Neural crest cell (in vitro differentiated cells): ENCODE results near the gene NUP42. TPM values are rescaled to one million over a fixed set of nuclear protein-coding genes. Genes with fewer than 3 reads are reported as not detected.

Experiments used
- DNase-seq: peaks from one replicate; pipeline ENCODE4 v3.0.0; 2021; ENCODE audit warnings: low read depth, mixed read lengths, low spot score
- H3K27ac Mint-ChIP-seq: one replicate; pipeline ENCODE4 v1.8.0; 2021; ENCODE audit warnings: mild to moderate bottlenecking, mixed read lengths; ENCODE audit not compliant: unreplicated experiment
- H3K27me3 Mint-ChIP-seq: 2 replicates; pipeline ENCODE4 v1.8.0; 2021; ENCODE audit warnings: low read depth, mild to moderate bottlenecking, mixed read lengths
- H3K36me3 Mint-ChIP-seq: 2 replicates; pipeline ENCODE4 v1.8.0; 2021; ENCODE audit warnings: low read depth, mild to moderate bottlenecking, mixed read lengths
- H3K4me1 Mint-ChIP-seq: 2 replicates; pipeline ENCODE4 v1.8.0; 2021; ENCODE audit warnings: mixed read lengths
- H3K4me3 Mint-ChIP-seq: one replicate; pipeline ENCODE4 v1.8.0; 2021; ENCODE audit warnings: mild to moderate bottlenecking, mixed read lengths
- H3K9me3 Mint-ChIP-seq: 2 replicates; pipeline ENCODE4 v1.8.0; 2021; ENCODE audit warnings: mixed read lengths
- CTCF ChIP-seq: fragments of 200-600 bp; sonication (generic); conservative IDR thresholded peaks from 2 replicates; pipeline ENCODE4 v1.5.0; 2021; ENCODE audit warnings: antibody characterized with exemption, mild to moderate bottlenecking
- total RNA-seq: library from RNA; stranded (reverse); gene quantifications from 2 replicates; pipeline ENCODE4 v1.2.1, GENCODE V29; 2021

The NUP42 gene
- total RNA-seq, 1 donor from 2014 or later = 50.3 TPM

DNA sequence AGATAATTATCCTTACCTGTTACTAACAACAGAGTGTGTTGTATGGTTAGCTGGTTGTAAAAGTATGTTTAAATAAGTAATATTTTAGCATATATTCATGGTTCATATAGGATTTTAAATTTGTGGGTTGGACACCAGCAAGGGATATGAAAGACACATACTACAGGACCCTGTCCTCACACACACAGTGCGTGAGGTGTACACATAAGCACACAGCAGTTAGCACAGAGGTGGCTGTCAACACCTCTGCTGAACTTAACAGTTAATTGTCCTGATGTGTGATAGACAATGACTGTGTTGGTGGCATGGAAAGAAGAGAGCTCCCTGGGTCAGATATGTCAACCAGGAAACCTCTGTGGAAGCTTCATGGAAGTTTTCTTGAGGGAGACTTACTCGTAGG is 23.3 kb upstream of the NUP42 start:
- H3K27ac Mint-ChIP-seq = no peak overlapping the region
- TF ChIP-seq CTCF = no peak
- no peaks in the 10 kb centered on the region for H3K27me3 Mint-ChIP-seq
- H3K4me1 Mint-ChIP-seq = no peaks in the 10 kb centered on the region
- H3K36me3 Mint-ChIP-seq = peaks cover 5% of the 10 kb centered on the region
- no peaks in the 10 kb centered on the region for H3K9me3 Mint-ChIP-seq
- no peak for DNase-seq
- H3K4me3 Mint-ChIP-seq = no peak overlapping the region

DNA sequence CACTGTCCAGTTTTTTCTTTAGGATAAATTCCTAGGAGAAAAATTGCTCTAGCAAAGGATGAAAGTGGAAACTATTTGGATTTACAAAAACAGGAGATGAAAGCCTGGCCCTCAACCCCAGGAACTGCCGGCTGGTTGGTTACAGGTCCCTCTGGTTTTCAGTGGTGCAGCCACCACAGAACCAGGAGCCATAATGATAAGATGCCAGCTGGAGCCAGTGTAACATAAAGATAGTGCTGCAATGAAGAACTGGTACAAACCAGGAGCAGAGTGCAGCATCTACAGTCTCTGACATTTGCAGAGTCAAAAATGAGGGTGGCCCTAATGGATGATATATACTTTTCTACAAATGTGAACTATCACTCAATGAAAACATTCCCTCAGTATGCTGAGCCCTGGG is 20.4 kb upstream of the NUP42 start:
- Mint-ChIP-seq H3K4me3 (no peak overlapping the region), H3K9me3 (no peaks in the 10 kb centered on the region), H3K36me3 (peaks cover 5% of the 10 kb centered on the region), H3K27ac (no peak overlapping the region), H3K27me3 (no peaks in the 10 kb centered on the region), H3K4me1 (no peaks in the 10 kb centered on the region)
- no peak for DNase-seq
- TF ChIP-seq CTCF = no peak

- H3K36me3 Mint-ChIP-seq = no peaks in the 10 kb centered on the region
- H3K4me1 Mint-ChIP-seq = no peaks in the 10 kb centered on the region
- DNase-seq = no peak
- no peak overlapping the region for H3K27ac Mint-ChIP-seq
- TF ChIP-seq CTCF = no peak
- no peak overlapping the region for H3K4me3 Mint-ChIP-seq
- H3K9me3 Mint-ChIP-seq = no peaks in the 10 kb centered on the region
- no peaks in the 10 kb centered on the region for H3K27me3 Mint-ChIP-seq
Observed at GRCh38 chr7:23164846-23165245, 17.0 kb upstream of the NUP42 start.

DNA sequence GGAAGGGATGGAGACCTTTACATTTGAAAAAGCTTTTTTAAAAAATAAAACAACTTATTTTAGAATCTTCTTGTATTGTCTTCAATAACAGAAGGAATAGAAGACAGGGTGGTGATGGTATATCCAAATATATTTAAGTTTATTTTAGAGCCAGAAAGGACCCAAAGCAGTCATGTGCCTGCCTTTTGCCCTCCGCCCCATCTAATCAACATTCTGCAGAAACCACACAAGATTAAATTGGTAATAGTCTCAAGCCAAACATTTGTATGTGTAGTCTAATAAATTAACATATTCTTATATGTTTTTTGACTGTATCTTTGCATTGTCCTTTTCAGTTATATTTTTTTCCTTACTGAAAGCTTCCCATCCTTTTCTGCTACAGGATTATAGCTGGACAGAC is 16.5 kb upstream of the NUP42 start:
- H3K9me3 Mint-ChIP-seq = no peaks in the 10 kb centered on the region
- no peak for TF ChIP-seq CTCF
- no peak for DNase-seq
- no peak overlapping the region for H3K27ac Mint-ChIP-seq
- no peaks in the 10 kb centered on the region for H3K4me1 Mint-ChIP-seq
- no peak overlapping the region for H3K4me3 Mint-ChIP-seq
- H3K27me3 Mint-ChIP-seq = no peaks in the 10 kb centered on the region
- no peaks in the 10 kb centered on the region for H3K36me3 Mint-ChIP-seq

DNA sequence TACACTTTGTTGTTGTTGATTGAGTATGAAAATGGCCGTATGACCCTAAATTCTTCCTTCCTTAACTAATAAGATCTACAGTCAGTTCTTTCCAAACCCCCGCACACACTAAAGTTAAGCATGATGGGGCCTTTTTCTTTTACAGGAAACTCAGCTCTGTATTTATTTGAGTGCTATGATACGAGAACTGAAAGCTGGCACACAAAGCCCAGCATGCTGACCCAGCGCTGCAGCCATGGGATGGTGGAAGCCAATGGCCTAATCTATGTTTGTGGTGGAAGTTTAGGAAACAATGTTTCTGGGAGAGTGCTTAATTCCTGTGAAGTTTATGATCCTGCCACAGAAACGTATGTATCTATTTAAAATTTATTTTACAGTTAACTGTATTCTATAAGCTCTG is 14.2 kb upstream of the NUP42 start:
- Mint-ChIP-seq H3K4me1 (no peaks in the 10 kb centered on the region), H3K27me3 (no peaks in the 10 kb centered on the region), H3K4me3 (no peak overlapping the region), H3K27ac (no peak overlapping the region), H3K36me3 (no peaks in the 10 kb centered on the region), H3K9me3 (no peaks in the 10 kb centered on the region)
- TF ChIP-seq CTCF = no peak
- no peak for DNase-seq
